Endothelial cell of umbilical vein (primary cell): Measurements from ENCODE around the gene HPSE2.

Source experiments
- EZH2 ChIP-seq: IDR thresholded peaks from 2 replicates; pipeline ENCODE4 v1.6.1; 2012; ENCODE audit warnings: borderline replicate concordance, low read depth, mild to moderate bottlenecking, moderate library complexity, low read length, inconsistent platforms; ENCODE audit not compliant: severe bottlenecking
- POLR2A ChIP-seq: IDR thresholded peaks from 2 replicates; pipeline ENCODE4 v1.6.1; 2012; ENCODE audit warnings: low read depth, mild to moderate bottlenecking, control low read depth, low read length
- POLR2AphosphoS5 ChIP-seq: IDR thresholded peaks from 2 replicates; pipeline ENCODE4 v1.6.1; 2012; ENCODE audit warnings: low read depth, mild to moderate bottlenecking, control low read depth, low read length, moderate library complexity; ENCODE audit not compliant: insufficient read depth
- TF ChIP-seq, protein P1 (sequence below), 2 donors: IDR thresholded peaks; 1 replicate in 1 of 2; 2 replicates in 1 of 2; pipeline ENCODE4 v1.5.1; 2011; ENCODE audit warnings: low read length in 2 of 2, mild to moderate bottlenecking in 2 of 2, moderate library complexity in 2 of 2, control low read depth in 1 of 2, inconsistent platforms in 1 of 2, low read depth in 1 of 2; ENCODE audit not compliant: insufficient read depth in 1 of 2; ENCODE audit errors: extremely low read depth in 1 of 2
- TF ChIP-seq, protein P2 (sequence below): IDR thresholded peaks from 2 replicates; pipeline ENCODE4 v1.6.1; 2011; ENCODE audit not compliant: insufficient read depth, insufficient read length

DNA sequence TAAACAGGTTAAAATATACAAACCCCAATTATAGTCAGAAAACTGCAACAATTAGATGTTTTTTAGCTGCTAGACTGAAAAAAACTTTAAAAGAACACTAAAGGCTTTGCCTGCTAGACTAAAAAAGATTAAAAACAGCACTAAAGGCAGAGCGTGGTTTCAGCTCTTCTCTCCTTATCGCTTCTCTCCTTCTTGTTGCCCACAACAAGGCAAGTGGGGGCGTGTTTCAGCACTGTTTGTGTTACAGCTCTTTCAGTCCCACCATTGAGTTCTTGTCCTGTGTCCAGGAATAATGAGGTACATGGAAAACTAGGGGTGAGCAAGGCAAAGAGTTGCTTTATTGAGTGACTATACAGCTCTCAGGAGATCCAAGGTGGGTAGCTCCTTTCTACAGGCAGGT, 112.3 kb downstream of the HPSE2 start:
- TF ChIP-seq, protein P1, sequence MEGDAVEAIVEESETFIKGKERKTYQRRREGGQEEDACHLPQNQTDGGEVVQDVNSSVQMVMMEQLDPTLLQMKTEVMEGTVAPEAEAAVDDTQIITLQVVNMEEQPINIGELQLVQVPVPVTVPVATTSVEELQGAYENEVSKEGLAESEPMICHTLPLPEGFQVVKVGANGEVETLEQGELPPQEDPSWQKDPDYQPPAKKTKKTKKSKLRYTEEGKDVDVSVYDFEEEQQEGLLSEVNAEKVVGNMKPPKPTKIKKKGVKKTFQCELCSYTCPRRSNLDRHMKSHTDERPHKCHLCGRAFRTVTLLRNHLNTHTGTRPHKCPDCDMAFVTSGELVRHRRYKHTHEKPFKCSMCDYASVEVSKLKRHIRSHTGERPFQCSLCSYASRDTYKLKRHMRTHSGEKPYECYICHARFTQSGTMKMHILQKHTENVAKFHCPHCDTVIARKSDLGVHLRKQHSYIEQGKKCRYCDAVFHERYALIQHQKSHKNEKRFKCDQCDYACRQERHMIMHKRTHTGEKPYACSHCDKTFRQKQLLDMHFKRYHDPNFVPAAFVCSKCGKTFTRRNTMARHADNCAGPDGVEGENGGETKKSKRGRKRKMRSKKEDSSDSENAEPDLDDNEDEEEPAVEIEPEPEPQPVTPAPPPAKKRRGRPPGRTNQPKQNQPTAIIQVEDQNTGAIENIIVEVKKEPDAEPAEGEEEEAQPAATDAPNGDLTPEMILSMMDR (IDR thresholded peaks at IDR 0.05; ENCODE audit: extremely low read depth in 1 of 2, insufficient read depth in 1 of 2, low read depth in 1 of 2, low read length in 2 of 2) = no peak
- TF ChIP-seq POLR2A = no peak
- TF ChIP-seq, protein P2, sequence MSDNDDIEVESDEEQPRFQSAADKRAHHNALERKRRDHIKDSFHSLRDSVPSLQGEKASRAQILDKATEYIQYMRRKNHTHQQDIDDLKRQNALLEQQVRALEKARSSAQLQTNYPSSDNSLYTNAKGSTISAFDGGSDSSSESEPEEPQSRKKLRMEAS = no peak
- no peak for TF ChIP-seq EZH2
- TF ChIP-seq POLR2AphosphoS5 = no peak
